ENCODE measurements around the gene LEUTX. TPM values are rescaled to one million over a fixed set of nuclear protein-coding genes. Genes with fewer than 3 reads are reported as not detected.

LEUTX gene
- total and polyA plus RNA-seq, 2 donors (not counting 1 experiment from before 2014, with no cell fraction given), result not detected

DNA sequence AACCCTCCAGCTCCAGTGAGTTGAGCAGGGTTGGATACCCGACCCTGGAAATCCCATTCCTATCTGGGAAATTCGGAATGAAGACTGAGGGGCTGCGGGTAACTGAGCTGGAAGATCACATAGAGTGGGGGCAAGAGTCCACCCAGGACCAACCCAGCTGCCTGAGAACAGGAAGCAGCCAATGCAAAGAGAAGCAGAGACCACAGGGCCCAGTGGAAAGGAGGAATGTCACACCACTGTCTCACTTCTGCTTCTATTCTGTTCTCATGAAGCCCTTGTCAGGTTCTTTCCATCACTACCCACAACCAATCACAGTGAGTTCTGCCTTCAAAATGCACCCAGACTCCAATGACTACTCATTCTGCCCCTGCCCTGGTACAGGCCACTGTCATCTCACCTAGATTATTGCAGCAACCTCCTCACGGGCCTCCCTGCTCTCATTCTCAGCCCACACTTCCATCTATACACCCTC lies 40.0 kb downstream of the LEUTX start:
- H3K4me3 ChIP-seq (ENCODE audit: control extremely low read depth in 1 of 5, extremely low read depth in 1 of 5, insufficient read depth in 1 of 5, low read depth in 2 of 5, low read length in 4 of 5), result no peak overlapping the region
- TF ChIP-seq CTCF (IDR thresholded peaks at IDR 0.05), result no peak
- no peak for TF ChIP-seq EZH2 (IDR thresholded peaks at IDR 0.05; ENCODE audit: borderline replicate concordance, insufficient read depth, low read depth, low read length, poor library complexity, severe bottlenecking)
- no peak overlapping the region for H3K4me3 Mint-ChIP-seq
- peaks cover 0 to 2% of the 10 kb centered on the region in 2 experiments for H3K36me3 ChIP-seq (replicated peaks in 1 of 2; ENCODE audit: control extremely low read depth in 1 of 2, control insufficient read depth in 1 of 2, extremely low read depth in 1 of 2, insufficient read depth in 2 of 2, low read length in 1 of 2)
- DNase-seq (no peak), ATAC-seq (ENCODE audit: low read depth) (peak; percentile 58)
- H3K4me1 ChIP-seq (ENCODE audit: control insufficient read depth in 2 of 2, insufficient read depth in 2 of 2, low read length in 2 of 2), result peaks cover 17 to 20% of the 10 kb centered on the region in 2 donors
- H3K4me2 ChIP-seq (replicated peaks; ENCODE audit: low read depth, low read length, poor library complexity, severe bottlenecking), result no peak overlapping the region
- ChIA-PET CTCF (interaction anchor here (2.3 to 3.1 kb wide), 2 partner anchors 24 to 26 kb away, joined by 8 to 19 read pairs; no protein-coding TSS in a partner anchor), POLR2A (no interaction called here)
- 83% methylated on average over 4 of the region's 4 CpGs for WGBS (ENCODE audit: insufficient coverage)
- no peak overlapping the region for H2AFZ ChIP-seq (ENCODE audit: insufficient read depth, low read depth, low read length, poor library complexity, severe bottlenecking)
- H3K79me2 ChIP-seq (ENCODE audit: control insufficient read depth, insufficient read depth, low read length), result peaks cover 29% of the 10 kb centered on the region
- no peak overlapping the region for H3K9ac ChIP-seq (ENCODE audit: low read length)
- H3K9me3 Mint-ChIP-seq (ENCODE audit: insufficient read depth), result no peaks in the 10 kb centered on the region
- no peaks in the 10 kb centered on the region for H3K27me3 ChIP-seq (replicated peaks in 1 of 4; ENCODE audit: control extremely low read depth in 1 of 4, control insufficient read depth in 3 of 4, insufficient read depth in 4 of 4, low read length in 3 of 4)
- H3K4me1 Mint-ChIP-seq, result peaks cover 16% of the 10 kb centered on the region
- peak overlapping the region; percentile 77 for H3K27ac Mint-ChIP-seq
- H3K27ac ChIP-seq (ENCODE audit: low read length in 2 of 2), result peak overlapping the region in 1 of 2 donors; percentile 9
- intact Hi-C loops (cut with micrococcal nuclease), result no loop called here
- no peaks in the 10 kb centered on the region for H3K9me3 ChIP-seq (ENCODE audit: control extremely low read depth in 1 of 3, control insufficient read depth in 2 of 3, insufficient read depth in 1 of 3, low read length in 2 of 3)
- H4K20me1 ChIP-seq (ENCODE audit: control insufficient read depth, insufficient read depth, low read length, poor library complexity, severe bottlenecking), result no peaks in the 10 kb centered on the region
- H3K27me3 Mint-ChIP-seq, result no peaks in the 10 kb centered on the region

- POLR2A ChIA-PET, result interaction anchor here (1.0 kb wide), 1 partner anchor 14 kb away, joined by 3 read pairs; the partner anchor contains the start of gene DYRK1B
Measured at GRCh38 chr19:39819786-39820185, 41.1 kb downstream of the LEUTX start.

More at GRCh38 chr19:39819786-39820185, 41.1 kb downstream of the LEUTX start:
- TF ChIP-seq EZH2 (IDR thresholded peaks at IDR 0.05; ENCODE audit: borderline replicate concordance, insufficient read depth, low read depth, low read length, poor library complexity, severe bottlenecking) (no peak), CTCF (IDR thresholded peaks at IDR 0.05) (no peak)
- Histone ChIP-seq H3K4me3 (ENCODE audit: control extremely low read depth in 1 of 5, extremely low read depth in 1 of 5, insufficient read depth in 1 of 5, low read depth in 2 of 5, low read length in 4 of 5) (no peak overlapping the region), H3K27ac (ENCODE audit: low read length in 2 of 2) (no peak overlapping the region), H2AFZ (ENCODE audit: insufficient read depth, low read depth, low read length, poor library complexity, severe bottlenecking) (no peak overlapping the region), H3K36me3 (replicated peaks in 1 of 2; ENCODE audit: control extremely low read depth in 1 of 2, control insufficient read depth in 1 of 2, extremely low read depth in 1 of 2, insufficient read depth in 2 of 2, low read length in 1 of 2) (peaks cover 0 to 2% of the 10 kb centered on the region in 2 experiments), H3K4me1 (ENCODE audit: control insufficient read depth in 2 of 2, insufficient read depth in 2 of 2, low read length in 2 of 2) (peaks cover 24 to 26% of the 10 kb centered on the region in 2 donors), H3K27me3 (replicated peaks in 1 of 4; ENCODE audit: control extremely low read depth in 1 of 4, control insufficient read depth in 3 of 4, insufficient read depth in 4 of 4, low read length in 3 of 4) (no peaks in the 10 kb centered on the region), H4K20me1 (ENCODE audit: control insufficient read depth, insufficient read depth, low read length, poor library complexity, severe bottlenecking) (peaks cover under 1% of the 10 kb centered on the region), H3K4me2 (replicated peaks; ENCODE audit: low read depth, low read length, poor library complexity, severe bottlenecking) (no peak overlapping the region), H3K9ac (ENCODE audit: low read length) (no peak overlapping the region), H3K79me2 (ENCODE audit: control insufficient read depth, insufficient read depth, low read length) (peaks cover 34% of the 10 kb centered on the region), H3K9me3 (ENCODE audit: control extremely low read depth in 1 of 3, control insufficient read depth in 2 of 3, insufficient read depth in 1 of 3, low read length in 2 of 3) (no peaks in the 10 kb centered on the region)
- DNase-seq, result no peak
- CTCF ChIA-PET, result interaction anchor here (1.4 to 3.1 kb wide), 3 partner anchors 23 to 27 kb away, joined by 3 to 19 read pairs (median 8); no protein-coding TSS in a partner anchor
- ATAC-seq (ENCODE audit: low read depth), result no peak
- H3K4me3 Mint-ChIP-seq, result no peak overlapping the region
- intact Hi-C loops (cut with micrococcal nuclease), result no loop called here
- 86% methylated on average over 1 of the region's 3 CpGs for WGBS (ENCODE audit: insufficient coverage)
- H3K9me3 Mint-ChIP-seq (ENCODE audit: insufficient read depth), result no peaks in the 10 kb centered on the region
- no peak overlapping the region for H3K27ac Mint-ChIP-seq
- no peaks in the 10 kb centered on the region for H3K27me3 Mint-ChIP-seq
- H3K4me1 Mint-ChIP-seq, result peaks cover 16% of the 10 kb centered on the region

Measured in B cell (primary cell).